ENCODE data around the gene OR7A5.

GRCh38 chr19:14818588-14818987, 16.4 kb downstream of the OR7A5 start:
- TF ChIP-seq CTCF (IDR thresholded peaks at IDR 0.05), result no peak
- no peak for TF ChIP-seq POLR2A (IDR thresholded peaks at IDR 0.05)

All from adrenal gland (tissue), 5 donors.